Measurements from ENCODE around the gene GET3.
A peak's percentile ranks its signal among the peaks of the same experiment; 100 is the strongest.
"Not testable (repeated sequence)": the region's sequence is repeated elsewhere in the genome, so short reads cannot be mapped to it uniquely, and the experiment has no call there.

Gene GET3

GRCh38 chr19:12736995-12737834 is at the start of gene GET3:
TSS of gene GET3 (plus strand) at chr19:12737497. CDS start at chr19:12737506, 9 bp downstream.
- DNase-seq (ENCODE audit: insufficient read length, low spot score): peak; percentile 95
- peak; percentile 94 for FAIRE-seq
- TF ChIP-seq POLR2A (IDR thresholded peaks at IDR 0.05; ENCODE audit: low read depth, low read length): peak; percentile 66

GRCh38 chr19:12689012-12689411 is 48.3 kb upstream of the GET3 start:
- FAIRE-seq (no peak), DNase-seq (ENCODE audit: insufficient read length, low spot score) (no peak)
- TF ChIP-seq POLR2A (IDR thresholded peaks at IDR 0.05; ENCODE audit: low read depth, low read length): no peak

- TF ChIP-seq POLR2A (IDR thresholded peaks at IDR 0.05; ENCODE audit: low read depth, low read length): no peak
- no peak for DNase-seq (ENCODE audit: insufficient read length, low spot score)
- no peak for FAIRE-seq
These were observed 47.6 kb upstream of the GET3 start for GRCh38 chr19:12689581-12690216.

GRCh38 chr19:12692960-12693359 is 44.3 kb upstream of the GET3 start:
- TF ChIP-seq POLR2A (IDR thresholded peaks at IDR 0.05; ENCODE audit: low read depth, low read length): no peak
- FAIRE-seq: no peak
- DNase-seq (ENCODE audit: insufficient read length, low spot score): no peak

GRCh38 chr19:12694641-12695040 is 42.7 kb upstream of the GET3 start:
- DNase-seq (ENCODE audit: insufficient read length, low spot score) (no peak), FAIRE-seq (no peak)
- no peak for TF ChIP-seq POLR2A (IDR thresholded peaks at IDR 0.05; ENCODE audit: low read depth, low read length)

GRCh38 chr19:12695096-12695495 is 42.2 kb upstream of the GET3 start:
- FAIRE-seq (no peak), DNase-seq (ENCODE audit: insufficient read length, low spot score) (no peak)
- TF ChIP-seq POLR2A (IDR thresholded peaks at IDR 0.05; ENCODE audit: low read depth, low read length): no peak

- no peak for DNase-seq (ENCODE audit: insufficient read length, low spot score)
- FAIRE-seq: no peak
- TF ChIP-seq POLR2A (IDR thresholded peaks at IDR 0.05; ENCODE audit: low read depth, low read length): no peak
These were observed 41.8 kb upstream of the GET3 start for GRCh38 chr19:12695514-12695913.

GRCh38 chr19:12695997-12696365 is 41.3 kb upstream of the GET3 start:
- FAIRE-seq (no peak), DNase-seq (ENCODE audit: insufficient read length, low spot score) (no peak)
- no peak for TF ChIP-seq POLR2A (IDR thresholded peaks at IDR 0.05; ENCODE audit: low read depth, low read length)

GRCh38 chr19:12696366-12697335 is 40.6 kb upstream of the GET3 start, which contains the start of gene FBXW9:
TSS of gene FBXW9 (minus strand) at chr19:12696631. CDS start at chr19:12696581, 50 bp downstream.
- peak; percentile 44; the same call in 1 of the 2 replicates for TF ChIP-seq POLR2A (IDR thresholded peaks at IDR 0.05; ENCODE audit: low read depth, low read length)
- FAIRE-seq: peak; percentile 23
- DNase-seq (ENCODE audit: insufficient read length, low spot score): peak; percentile 93

- not testable (repeated sequence) for FAIRE-seq; DNase-seq (ENCODE audit: insufficient read length, low spot score)
These were observed 39.9 kb upstream of the GET3 start for GRCh38 chr19:12697425-12697824.

GRCh38 chr19:12698138-12698537 is 39.2 kb upstream of the GET3 start:
- no peak for TF ChIP-seq POLR2A (IDR thresholded peaks at IDR 0.05; ENCODE audit: low read depth, low read length)
- FAIRE-seq (no peak), DNase-seq (ENCODE audit: insufficient read length, low spot score) (no peak)

- TF ChIP-seq POLR2A (IDR thresholded peaks at IDR 0.05; ENCODE audit: low read depth, low read length): no peak
- FAIRE-seq (no peak), DNase-seq (ENCODE audit: insufficient read length, low spot score) (no peak)
These were observed 35.6 kb upstream of the GET3 start for GRCh38 chr19:12701596-12702282.

GRCh38 chr19:12703046-12703445 is 34.3 kb upstream of the GET3 start:
- FAIRE-seq: no peak
- TF ChIP-seq POLR2A (IDR thresholded peaks at IDR 0.05; ENCODE audit: low read depth, low read length): no peak
- DNase-seq (ENCODE audit: insufficient read length, low spot score): no peak

Measured in H54 (cell line).